KOPT-K1 (cell line): ENCODE data around the gene SLC8B1.

ENCODE experiments used
- H3K27ac ChIP-seq: fragments of 200-600 bp; sonication (generic); 2 replicates; pipeline ENCODE4 v1.5.1; 2016; ENCODE audit warnings: antibody characterized with exemption, mild to moderate bottlenecking, low read depth, low read length; ENCODE audit not compliant: poor library complexity, severe bottlenecking
- H3K36me3 ChIP-seq: fragments of 200-600 bp; sonication (generic); 2 replicates; pipeline ENCODE4 v1.5.1; 2017; ENCODE audit warnings: antibody characterized with exemption, mild to moderate bottlenecking, low read length, moderate library complexity; ENCODE audit not compliant: insufficient read depth
- H3K9me3 ChIP-seq: fragments of 200-600 bp; sonication (generic); 2 replicates; pipeline ENCODE4 v1.5.1; 2017; ENCODE audit warnings: antibody characterized with exemption, low read length, mild to moderate bottlenecking; ENCODE audit not compliant: insufficient read depth, poor library complexity, severe bottlenecking

The SLC8B1 gene

DNA sequence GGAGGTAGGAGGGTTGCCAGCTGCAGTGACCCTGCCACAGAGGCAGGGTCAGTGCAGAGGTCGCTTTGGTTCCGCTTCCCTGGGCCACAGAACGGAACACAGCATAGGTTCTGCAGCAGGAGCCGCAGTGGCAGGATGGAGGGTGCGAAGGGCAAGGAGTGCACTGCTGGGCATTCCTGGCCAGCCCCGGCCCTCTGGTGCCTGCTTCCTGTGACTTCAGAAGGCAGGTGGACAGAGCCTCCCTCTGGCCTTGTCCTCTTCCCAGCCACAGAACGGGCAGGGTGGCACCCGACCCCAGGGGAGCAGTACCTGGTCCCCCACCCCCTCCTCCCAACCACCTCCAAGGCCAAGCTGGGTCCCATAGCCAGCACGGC is 37.7 kb downstream of the SLC8B1 start:
- Histone ChIP-seq H3K36me3 (peaks cover 32% of the 10 kb centered on the region), H3K27ac (no peak overlapping the region), H3K9me3 (no peaks in the 10 kb centered on the region)

DNA sequence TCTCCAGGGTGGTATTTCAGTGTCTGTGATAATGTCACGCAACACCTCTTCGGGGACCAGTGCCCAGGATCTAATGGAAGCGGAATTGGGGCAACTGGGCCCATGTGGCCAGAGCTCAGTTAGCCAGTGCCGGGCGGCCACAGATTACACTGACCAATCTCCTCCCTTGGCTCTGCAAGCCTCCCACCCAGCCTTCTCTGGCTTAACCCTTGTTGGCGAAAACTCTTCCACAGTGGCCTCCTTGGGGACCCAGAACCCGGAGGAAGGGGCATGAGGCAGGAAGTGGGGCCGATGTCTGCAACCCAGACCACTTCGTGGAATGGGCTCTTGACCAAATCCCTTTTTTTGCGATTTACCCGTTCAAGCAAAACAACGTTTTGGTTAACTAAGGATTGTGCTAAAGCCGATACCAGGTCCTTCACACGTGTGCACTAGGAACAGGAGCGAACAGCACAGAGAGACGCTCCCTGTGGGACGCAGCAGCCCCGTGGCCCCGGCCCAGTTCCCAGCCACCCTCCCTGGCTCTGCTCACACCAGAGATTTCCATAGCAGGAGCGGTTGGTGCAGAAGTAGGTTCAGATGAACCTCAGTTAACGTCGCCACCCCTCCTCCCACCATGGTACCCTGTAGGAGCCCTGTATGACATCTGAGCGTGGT is 38.2 kb downstream of the SLC8B1 start:
- peaks cover 26% of the 10 kb centered on the region for H3K36me3 ChIP-seq
- no peaks in the 10 kb centered on the region for H3K9me3 ChIP-seq
- H3K27ac ChIP-seq: no peak overlapping the region

DNA sequence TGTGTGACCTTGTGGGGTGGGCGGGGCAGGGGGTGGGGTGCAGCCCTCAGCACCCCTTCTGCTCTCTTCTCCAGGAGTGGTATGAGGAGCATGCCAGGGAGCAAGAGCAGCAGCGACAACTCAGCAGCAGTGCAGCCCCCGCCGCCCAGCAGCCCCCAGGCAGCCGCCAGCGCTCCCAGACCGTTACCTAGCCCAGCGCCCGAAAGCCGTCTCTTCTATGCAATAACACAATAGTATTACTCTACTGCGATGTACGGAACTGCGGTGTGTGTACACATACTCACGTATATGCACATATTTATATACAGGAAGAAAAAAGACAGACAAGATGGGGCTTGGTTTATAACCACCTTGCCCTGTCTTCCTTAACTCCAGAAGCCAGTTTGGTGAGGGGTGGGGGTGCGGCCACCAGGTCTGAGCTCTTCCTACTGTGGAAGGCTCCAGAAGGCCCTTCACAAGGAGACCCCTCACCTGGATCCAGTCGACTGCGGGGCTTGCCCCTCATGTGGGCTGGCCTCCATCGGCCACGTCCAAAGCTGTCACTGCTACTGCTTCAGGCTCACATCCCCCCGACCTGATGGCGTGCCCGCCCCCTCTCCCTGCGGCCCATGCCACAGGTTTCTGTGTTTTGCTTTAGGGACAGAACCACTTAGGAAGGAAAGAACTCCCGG is 38.9 kb downstream of the SLC8B1 start:
- H3K9me3 ChIP-seq: no peaks in the 10 kb centered on the region
- H3K27ac ChIP-seq: no peak overlapping the region
- H3K36me3 ChIP-seq: peaks cover 23% of the 10 kb centered on the region

DNA sequence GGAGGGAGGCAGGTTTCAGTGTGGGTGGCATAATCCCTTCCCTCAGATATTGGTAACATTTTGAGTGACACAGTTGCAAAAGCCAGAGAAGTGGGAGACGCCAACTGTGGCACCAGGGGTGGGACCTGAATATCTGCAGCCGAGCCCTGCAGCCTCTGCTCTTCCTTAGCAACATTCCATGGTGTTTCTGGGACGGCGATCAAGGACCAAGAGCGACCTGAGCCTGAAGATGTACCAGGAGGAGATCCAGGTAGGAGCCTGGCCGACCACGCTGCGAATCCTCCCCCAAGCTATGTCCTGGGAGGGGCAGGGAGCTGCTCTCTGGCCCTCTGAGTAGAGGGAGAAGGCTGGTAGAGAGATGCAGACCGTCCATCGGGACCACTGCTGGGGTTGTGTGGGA is 41.8 kb downstream of the SLC8B1 start:
- Histone ChIP-seq H3K9me3 (no peaks in the 10 kb centered on the region), H3K36me3 (peaks cover 17% of the 10 kb centered on the region), H3K27ac (no peak overlapping the region)

DNA sequence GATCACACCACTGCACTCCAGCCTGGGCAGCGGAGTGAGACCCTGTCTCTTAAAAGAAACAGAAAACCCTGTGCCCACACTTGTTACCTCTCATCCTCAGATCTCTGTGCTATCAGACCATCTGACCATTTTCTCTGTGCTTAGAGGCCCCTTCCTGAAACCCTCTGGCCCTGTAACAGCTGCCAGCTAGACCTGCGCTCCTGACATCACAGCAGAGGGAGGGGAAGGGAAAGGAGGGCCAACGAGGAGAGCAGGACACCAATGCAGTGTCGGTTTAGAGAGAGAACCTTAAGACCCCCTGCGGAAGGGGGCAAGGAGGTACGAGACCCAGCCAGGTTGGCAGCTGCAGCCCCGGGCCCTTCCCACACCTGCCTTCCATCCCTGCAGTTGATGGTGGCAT is 42.4 kb downstream of the SLC8B1 start:
- peaks cover 17% of the 10 kb centered on the region for H3K36me3 ChIP-seq

DNA sequence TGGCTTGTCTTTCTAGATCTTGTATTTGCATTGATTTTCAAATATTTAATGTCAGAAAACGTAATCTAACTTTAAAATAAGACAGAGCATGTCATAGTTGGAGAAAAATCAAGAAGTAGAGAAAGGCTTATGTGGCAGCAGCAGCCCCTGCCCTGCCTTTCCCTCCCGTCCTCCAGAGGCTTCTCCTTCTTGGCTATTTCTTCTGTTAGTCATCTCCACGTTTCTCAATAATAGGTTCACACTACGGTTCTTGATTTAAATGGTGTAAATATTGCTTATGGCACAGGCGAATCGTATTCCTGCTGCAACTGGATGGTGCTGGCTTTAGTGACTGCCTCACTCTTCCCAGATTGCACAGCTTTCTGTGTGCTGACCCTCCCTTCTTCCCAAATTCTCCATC is 42.8 kb downstream of the SLC8B1 start:
- Histone ChIP-seq H3K27ac (no peak overlapping the region), H3K36me3 (peaks cover 17% of the 10 kb centered on the region), H3K9me3 (no peaks in the 10 kb centered on the region)

More for the DNA sequence above, 42.4 kb downstream of the SLC8B1 start:
- no peak overlapping the region for H3K27ac ChIP-seq
- no peaks in the 10 kb centered on the region for H3K9me3 ChIP-seq

DNA sequence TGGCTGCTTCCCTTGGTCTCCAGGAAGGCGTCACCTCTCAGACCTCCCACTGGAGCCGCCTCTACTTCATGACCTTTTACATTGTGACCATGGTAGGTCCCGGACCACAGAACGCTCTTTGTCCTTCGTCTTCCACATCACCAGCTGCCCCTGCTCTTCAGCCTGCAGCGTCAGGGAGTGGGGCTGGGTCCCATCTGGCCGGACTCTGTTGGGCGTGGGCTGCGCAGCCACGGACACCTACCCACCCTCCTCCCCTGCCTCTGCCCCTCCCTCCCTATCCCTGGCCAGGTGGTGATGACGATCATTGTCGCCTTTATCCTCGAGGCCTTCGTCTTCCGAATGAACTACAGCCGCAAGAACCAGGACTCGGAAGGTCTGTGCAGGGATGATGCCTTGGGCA is 43.3 kb downstream of the SLC8B1 start:
- Histone ChIP-seq H3K9me3 (no peaks in the 10 kb centered on the region), H3K36me3 (peaks cover 17% of the 10 kb centered on the region), H3K27ac (no peak overlapping the region)

DNA sequence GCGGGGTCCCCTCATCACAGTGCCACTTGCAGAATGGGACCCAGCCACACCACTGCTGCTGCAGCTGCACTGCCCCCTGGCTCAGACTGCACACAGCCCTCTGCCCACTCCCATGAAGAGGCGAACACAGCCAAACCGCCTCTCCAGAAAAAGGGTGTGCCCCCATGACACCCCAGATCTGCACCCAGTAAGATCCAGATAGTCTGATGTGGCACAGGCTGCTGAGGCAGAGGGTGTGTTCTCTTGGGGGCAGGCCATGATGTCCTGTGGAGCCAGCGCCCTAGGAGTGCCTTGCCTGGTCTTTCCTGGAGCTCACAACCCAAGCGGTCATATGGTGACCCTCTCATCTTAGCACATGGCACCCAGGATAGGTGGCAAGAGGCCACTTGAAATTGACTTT is 44.4 kb downstream of the SLC8B1 start:
- Histone ChIP-seq H3K9me3 (no peaks in the 10 kb centered on the region), H3K27ac (no peak overlapping the region), H3K36me3 (peaks cover 13% of the 10 kb centered on the region; the same call in 1 of the 2 replicates)

DNA sequence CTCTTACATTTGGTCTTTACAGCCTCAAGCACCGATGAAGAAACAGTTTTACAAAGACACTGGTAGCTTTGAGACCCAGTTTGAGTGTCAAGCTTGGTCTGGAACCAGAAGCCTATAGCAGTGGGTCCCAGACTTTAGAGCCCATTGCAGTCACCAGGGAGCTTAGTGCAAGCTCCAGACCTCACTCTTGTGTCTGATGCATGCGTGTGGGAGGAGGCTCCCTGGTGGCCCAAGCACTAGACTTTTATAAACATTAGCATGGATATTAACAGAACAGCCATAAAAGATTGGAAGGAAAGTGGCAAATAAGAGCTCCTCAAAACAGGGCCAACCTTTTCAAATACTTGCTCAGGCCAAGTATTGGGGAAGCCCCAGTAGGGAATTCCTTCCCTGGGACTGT is 45.5 kb downstream of the SLC8B1 start:
- Histone ChIP-seq H3K9me3 (no peaks in the 10 kb centered on the region), H3K27ac (no peak overlapping the region)

DNA sequence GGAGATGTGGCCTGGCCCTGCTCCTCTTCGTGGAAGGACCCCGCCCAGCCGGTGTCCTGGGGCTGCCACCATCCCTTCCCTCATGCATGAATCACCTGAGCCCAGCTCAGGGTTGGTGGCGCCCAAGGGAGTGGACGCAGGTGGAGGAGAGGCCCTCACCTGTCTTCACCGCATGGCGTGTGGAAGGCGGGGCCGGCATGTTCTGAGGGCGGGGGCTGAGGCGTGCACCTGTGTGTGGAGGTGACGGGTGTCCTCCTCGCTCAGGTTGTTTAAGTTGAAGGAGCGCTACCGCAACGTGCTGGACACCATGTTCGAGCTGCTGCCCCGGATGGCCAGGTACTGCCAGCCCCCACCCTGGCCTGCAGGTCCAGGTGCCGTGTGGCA is 47.0 kb downstream of the SLC8B1 start:
- no peaks in the 10 kb centered on the region for H3K9me3 ChIP-seq
- H3K27ac ChIP-seq: no peak overlapping the region
- H3K36me3 ChIP-seq: peaks cover 6% of the 10 kb centered on the region; the same call in 1 of the 2 replicates

More for the DNA sequence above, 45.5 kb downstream of the SLC8B1 start:
- H3K36me3 ChIP-seq: peaks cover 13% of the 10 kb centered on the region; the same call in 1 of the 2 replicates

DNA sequence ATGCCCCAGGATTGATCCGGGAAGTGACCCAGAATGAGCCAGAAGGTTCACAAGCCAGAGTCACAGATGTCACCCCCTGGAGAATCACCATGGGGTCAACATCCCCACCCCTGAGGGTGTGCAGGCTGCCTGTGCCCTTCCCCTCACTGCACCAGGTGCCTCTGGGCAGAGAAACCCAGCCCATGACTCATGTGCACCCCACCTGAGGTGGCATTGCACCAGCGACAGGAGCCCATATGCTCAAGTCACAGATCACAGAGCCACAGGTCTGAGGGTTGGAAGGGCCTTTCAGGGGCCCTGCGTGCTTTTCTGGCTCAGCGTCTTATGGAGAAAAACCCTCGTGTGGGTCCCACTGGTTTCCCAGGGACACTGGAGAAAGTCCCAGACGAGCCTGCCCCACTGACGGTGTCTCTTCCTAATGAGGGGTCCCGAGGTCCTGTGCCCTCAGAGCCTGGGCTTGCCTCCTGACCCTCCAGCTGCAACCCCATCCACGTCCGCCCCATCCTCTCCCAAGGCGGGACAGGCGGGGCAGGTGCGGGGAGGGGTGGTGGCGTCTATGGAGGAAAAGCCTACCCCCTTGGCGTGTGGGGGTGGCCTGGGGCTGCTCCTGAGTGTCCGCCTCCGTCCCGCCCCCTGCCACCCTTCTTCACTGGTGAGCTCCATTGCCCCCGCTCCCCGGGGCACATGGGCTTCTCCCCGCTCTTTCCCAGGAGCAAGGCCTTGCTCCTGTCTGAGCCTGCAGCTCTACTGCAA is 47.6 kb downstream of the SLC8B1 start:
- Histone ChIP-seq H3K9me3 (no peaks in the 10 kb centered on the region), H3K36me3 (no peaks in the 10 kb centered on the region; the same call in 1 of the 2 replicates), H3K27ac (no peak overlapping the region)

DNA sequence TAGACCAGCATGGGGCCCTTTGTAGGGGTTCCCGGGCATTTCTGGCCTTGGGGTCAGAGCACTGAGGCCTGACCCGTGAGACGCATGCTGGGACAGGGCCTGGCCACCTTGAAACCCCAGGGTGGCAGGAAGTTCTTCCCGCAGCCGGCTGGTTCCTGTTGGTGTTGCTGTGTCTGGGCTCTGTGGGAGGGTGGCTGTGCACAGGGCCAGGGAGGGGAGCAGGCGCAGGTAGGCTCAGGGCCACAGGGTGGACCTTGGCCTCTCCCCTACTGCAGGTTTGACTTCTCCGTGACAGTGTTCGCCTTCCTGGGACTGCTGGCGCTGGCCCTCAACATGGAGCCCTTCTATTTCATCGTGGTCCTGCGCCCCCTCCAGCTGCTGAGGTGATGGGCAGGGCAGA is 48.2 kb downstream of the SLC8B1 start:
- no peaks in the 10 kb centered on the region for H3K9me3 ChIP-seq
- no peak overlapping the region for H3K27ac ChIP-seq
- no peaks in the 10 kb centered on the region; the same call in 1 of the 2 replicates for H3K36me3 ChIP-seq

DNA sequence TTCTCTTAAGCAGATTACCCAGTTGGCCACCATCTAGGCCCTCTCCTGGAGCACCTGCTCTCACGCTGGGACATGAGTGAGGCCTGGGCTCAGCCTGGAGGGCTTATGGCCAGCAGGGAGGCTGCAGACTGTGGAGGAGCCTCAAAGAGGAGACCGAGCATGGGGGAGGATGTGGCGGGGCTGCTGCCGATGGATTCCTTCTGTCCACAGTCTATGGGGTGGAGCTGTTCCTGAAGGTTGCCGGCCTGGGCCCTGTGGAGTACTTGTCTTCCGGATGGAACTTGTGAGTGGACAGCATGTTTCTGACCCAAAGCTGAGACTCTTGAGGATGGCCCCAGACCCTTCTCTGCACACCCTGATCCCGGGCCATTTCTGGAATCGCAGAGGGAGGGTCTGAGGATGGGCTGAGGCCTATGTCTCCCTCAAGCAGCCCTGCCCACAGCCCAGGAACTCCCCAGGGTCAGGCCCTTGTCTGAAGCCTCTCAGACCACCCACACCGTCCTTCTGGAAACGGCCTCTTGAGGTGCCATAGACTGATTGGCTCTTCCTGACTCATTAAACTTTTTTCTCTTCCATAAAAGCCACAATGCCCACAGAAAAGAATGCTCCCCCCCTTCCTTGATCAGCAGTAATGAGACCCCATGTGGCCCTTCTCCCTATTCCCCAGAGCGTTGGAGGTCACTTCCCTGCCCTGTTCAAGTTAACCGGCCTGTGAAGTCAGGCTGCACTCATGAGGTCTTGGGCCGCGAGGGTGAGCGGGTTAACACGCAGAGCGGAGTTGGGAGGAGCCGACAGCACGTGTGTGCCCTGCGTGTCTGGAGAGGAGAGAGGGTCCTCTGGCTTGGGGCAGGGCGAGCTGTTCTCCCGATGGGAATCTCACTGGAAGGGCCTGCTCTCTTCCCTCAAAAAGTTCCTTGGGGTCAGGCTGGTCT is 49.0 kb downstream of the SLC8B1 start:
- Histone ChIP-seq H3K36me3 (no peaks in the 10 kb centered on the region; the same call in 1 of the 2 replicates), H3K27ac (no peak overlapping the region), H3K9me3 (no peaks in the 10 kb centered on the region)

DNA sequence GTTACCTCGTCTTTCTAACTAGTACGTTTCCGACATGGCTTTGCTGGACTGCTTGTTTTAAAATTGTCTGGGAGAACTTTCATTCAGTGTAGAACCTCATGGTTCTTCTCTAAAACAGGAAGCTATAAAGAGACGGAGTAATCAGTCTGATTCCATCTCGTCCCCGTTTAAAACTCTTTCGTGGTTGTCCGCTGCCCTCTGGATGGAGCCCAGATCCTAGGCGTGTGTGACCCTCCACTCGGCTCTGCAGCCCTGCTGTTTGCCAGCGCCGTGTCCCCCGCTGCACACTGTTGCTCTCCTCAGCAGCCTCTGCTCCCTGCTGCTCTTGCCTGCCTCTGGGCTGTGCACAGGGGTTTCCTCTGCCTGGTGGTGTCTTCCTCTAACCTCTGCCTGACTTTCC is 50.2 kb downstream of the SLC8B1 start:
- no peaks in the 10 kb centered on the region for H3K9me3 ChIP-seq
- H3K36me3 ChIP-seq: no peaks in the 10 kb centered on the region
- no peak overlapping the region for H3K27ac ChIP-seq
